DND-41 (cell line): ENCODE results near the gene CPAMD8.

Experiments used
- EZH2 ChIP-seq: IDR thresholded peaks from 3 replicates; pipeline ENCODE4 v1.6.1; 2012; ENCODE audit warnings: borderline replicate concordance, low read depth, mild to moderate bottlenecking, moderate library complexity, low read length, inconsistent platforms; ENCODE audit not compliant: severe bottlenecking
- TF ChIP-seq, protein P1 (sequence below): IDR thresholded peaks from 2 replicates; pipeline ENCODE4 v1.5.1; 2012; ENCODE audit warnings: borderline replicate concordance, low read length, moderate library complexity, mild to moderate bottlenecking; ENCODE audit not compliant: poor library complexity, severe bottlenecking; ENCODE audit errors: extremely low read depth

DNA sequence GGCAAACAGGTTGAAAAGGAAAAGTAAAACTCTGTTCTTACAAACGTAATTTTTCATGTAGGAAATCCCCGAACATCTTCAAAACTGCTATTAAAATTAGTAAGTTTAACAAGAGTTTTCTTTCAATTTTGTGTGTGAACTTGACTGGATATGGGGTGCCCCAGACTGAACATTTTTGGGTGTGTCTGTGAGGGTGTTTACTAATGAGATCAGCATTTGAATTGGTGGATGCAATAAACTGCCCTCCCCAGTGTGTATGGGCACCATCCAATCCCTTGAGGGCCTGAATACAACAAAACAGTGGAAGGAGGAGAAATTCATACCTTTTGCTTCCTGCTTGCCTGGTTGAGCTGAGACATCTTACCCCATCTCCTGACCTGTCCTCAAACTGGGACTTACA lies 36.8 kb upstream of the CPAMD8 start:
- TF ChIP-seq, protein P1, sequence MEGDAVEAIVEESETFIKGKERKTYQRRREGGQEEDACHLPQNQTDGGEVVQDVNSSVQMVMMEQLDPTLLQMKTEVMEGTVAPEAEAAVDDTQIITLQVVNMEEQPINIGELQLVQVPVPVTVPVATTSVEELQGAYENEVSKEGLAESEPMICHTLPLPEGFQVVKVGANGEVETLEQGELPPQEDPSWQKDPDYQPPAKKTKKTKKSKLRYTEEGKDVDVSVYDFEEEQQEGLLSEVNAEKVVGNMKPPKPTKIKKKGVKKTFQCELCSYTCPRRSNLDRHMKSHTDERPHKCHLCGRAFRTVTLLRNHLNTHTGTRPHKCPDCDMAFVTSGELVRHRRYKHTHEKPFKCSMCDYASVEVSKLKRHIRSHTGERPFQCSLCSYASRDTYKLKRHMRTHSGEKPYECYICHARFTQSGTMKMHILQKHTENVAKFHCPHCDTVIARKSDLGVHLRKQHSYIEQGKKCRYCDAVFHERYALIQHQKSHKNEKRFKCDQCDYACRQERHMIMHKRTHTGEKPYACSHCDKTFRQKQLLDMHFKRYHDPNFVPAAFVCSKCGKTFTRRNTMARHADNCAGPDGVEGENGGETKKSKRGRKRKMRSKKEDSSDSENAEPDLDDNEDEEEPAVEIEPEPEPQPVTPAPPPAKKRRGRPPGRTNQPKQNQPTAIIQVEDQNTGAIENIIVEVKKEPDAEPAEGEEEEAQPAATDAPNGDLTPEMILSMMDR: no peak
- no peak for TF ChIP-seq EZH2
